ENCODE measurements around the gene GPR180. TPM values are rescaled to one million over a fixed set of nuclear protein-coding genes. Genes with fewer than 3 reads are reported as not detected.

GPR180 gene
- total and polyA plus RNA-seq, 2 experiments from 2014 or later = 3.7 to 9.5 TPM

GRCh38 chr13:94660695-94661326 lies 59.2 kb downstream of the GPR180 start (continued):
- TF ChIP-seq CTCF (conservative IDR thresholded peaks at IDR 0.05; ENCODE audit: low read depth in 2 of 2) (peak; percentile 60 to 70), ZNF114 (CRISPR knock-in tag; IDR thresholded peaks at IDR 0.05) (no peak), ETS1 (IDR thresholded peaks at IDR 0.05) (no peak), REST (IDR thresholded peaks at IDR 0.05; ENCODE audit: unreplicated experiment) (no peak)

GRCh38 chr13:94661406-94661805 lies 59.7 kb downstream of the GPR180 start:
- Histone ChIP-seq H3K4me2 (no peak overlapping the region), H3K27ac (ENCODE audit: low read depth) (no peak overlapping the region)
- H3K4me3 Mint-ChIP-seq = no peak overlapping the region; the same call in 2 of the 3 replicates
- TF ChIP-seq POLR2AphosphoS5 (IDR thresholded peaks at IDR 0.05; ENCODE audit: low read depth) = no peak
- TF ChIP-seq STAT1 (IDR thresholded peaks at IDR 0.05; ENCODE audit: unreplicated experiment) = no peak
- TF ChIP-seq EZH2 (IDR thresholded peaks at IDR 0.05; ENCODE audit: low read depth, unreplicated experiment) = no peak
- no peak for TF ChIP-seq NANOG (IDR thresholded peaks at IDR 0.05; ENCODE audit: borderline replicate concordance)
- TF ChIP-seq EZH2phosphoT487 (IDR thresholded peaks at IDR 0.05; ENCODE audit: unreplicated experiment) = no peak
- TF ChIP-seq REST (IDR thresholded peaks at IDR 0.05; ENCODE audit: unreplicated experiment) = no peak
- no peak for TF ChIP-seq ZNF331 (CRISPR knock-in tag; IDR thresholded peaks at IDR 0.05; ENCODE audit: low read depth)
- TF ChIP-seq ZNF114 (CRISPR knock-in tag; IDR thresholded peaks at IDR 0.05) = no peak
- TF ChIP-seq ETS1 (IDR thresholded peaks at IDR 0.05) = no peak
- no peak for TF ChIP-seq CREB1 (CRISPR knock-in tag; IDR thresholded peaks at IDR 0.05; ENCODE audit: low read depth)

More at GRCh38 chr13:94661406-94661805, 59.7 kb downstream of the GPR180 start:
- Mint-ChIP-seq H3K27ac (peak overlapping the region; percentile 51; the same call in 1 of the 2 replicates), H3K27me3 (ENCODE audit: insufficient read depth, low read depth, poor library complexity) (peaks cover 8% of the 10 kb centered on the region), H3K36me3 (ENCODE audit: low read depth) (no peaks in the 10 kb centered on the region; the same call in 2 of the 3 replicates), H3K9me3 (no peaks in the 10 kb centered on the region), H3K4me1 (peaks cover 32% of the 10 kb centered on the region)
- no peaks in the 10 kb centered on the region for H3F3A ChIP-seq (replicated peaks; ENCODE audit: low read depth)
- no peak overlapping the region for H3K4me3 ChIP-seq
- no peak for DNase-seq (ENCODE audit: low spot score)
- no peaks in the 10 kb centered on the region for H3K27me3 ChIP-seq (ENCODE audit: insufficient read depth)
- peak; percentile 60 for ATAC-seq
- H4K20me1 ChIP-seq (replicated peaks; ENCODE audit: insufficient read depth) = no peaks in the 10 kb centered on the region
- no peak overlapping the region for H2AFZ ChIP-seq
- H3K79me2 ChIP-seq (replicated peaks; ENCODE audit: insufficient read depth) = no peaks in the 10 kb centered on the region
- H3K4me1 ChIP-seq (ENCODE audit: insufficient read depth) = peaks cover 13% of the 10 kb centered on the region
- H3K36me3 ChIP-seq (ENCODE audit: insufficient read depth) = no peaks in the 10 kb centered on the region
- H3K9me2 ChIP-seq (ENCODE audit: insufficient read depth) = no peaks in the 10 kb centered on the region
